GM23338 (cell line): ENCODE measurements around the gene FAM13B. TPM values are rescaled to one million over a fixed set of nuclear protein-coding genes. Genes with fewer than 3 reads are reported as not detected.

Experiments used
- ATAC-seq: fragments of 200-7000 bp; cut with Tn5 transposase; 3 replicates; pipeline ENCODE4 v1.9.1; 2020
- DNase-seq: peaks from one replicate; pipeline ENCODE4 v3.0.0-alpha.2; 2015; ENCODE audit warnings: low spot score
- H2AFZ ChIP-seq: fragments of 200-600 bp; sonication (generic); 2 replicates; pipeline ENCODE4 v1.8.0; 2016; ENCODE audit warnings: antibody characterized with exemption, mild to moderate bottlenecking, moderate library complexity
- H3F3A ChIP-seq: fragments of 200-600 bp; sonication (generic); replicated peaks from 2 replicates; pipeline ENCODE4 v1.8.0; 2017; ENCODE audit warnings: antibody characterized with exemption, mixed run types, low read depth
- H3K27ac ChIP-seq: fragments of 200-600 bp; sonication (generic); 2 replicates; pipeline ENCODE4 v1.6.1; 2016; ENCODE audit warnings: low read depth
- H3K27me3 ChIP-seq: fragments of 200-600 bp; sonication (generic); 2 replicates; pipeline ENCODE4 v1.8.0; 2016; ENCODE audit warnings: mild to moderate bottlenecking, mixed run types, moderate library complexity; ENCODE audit not compliant: insufficient read depth
- H3K36me3 ChIP-seq: fragments of 200-600 bp; sonication (generic); 2 replicates; pipeline ENCODE4 v1.8.0; 2016; ENCODE audit warnings: mild to moderate bottlenecking; ENCODE audit not compliant: insufficient read depth
- H3K4me1 ChIP-seq: fragments of 200-600 bp; sonication (generic); 2 replicates; pipeline ENCODE4 v1.8.0; 2016; ENCODE audit warnings: mild to moderate bottlenecking, moderate library complexity; ENCODE audit not compliant: insufficient read depth
- H3K4me2 ChIP-seq: fragments of 200-600 bp; sonication (generic); 2 replicates; pipeline ENCODE4 v1.7.1; 2017; ENCODE audit warnings: mixed run types
- H3K4me3 ChIP-seq: fragments of 200-600 bp; sonication (generic); 2 replicates; pipeline ENCODE4 v1.6.1; 2016; ENCODE audit warnings: mixed run types
- H3K79me2 ChIP-seq: fragments of 200-600 bp; sonication (generic); replicated peaks from 2 replicates; pipeline ENCODE4 v1.8.0; 2017; ENCODE audit warnings: mild to moderate bottlenecking; ENCODE audit not compliant: insufficient read depth
- H3K9me2 ChIP-seq: fragments of 200-600 bp; sonication (generic); 2 replicates; pipeline ENCODE4 v1.8.0; 2017; ENCODE audit not compliant: insufficient read depth
- H4K20me1 ChIP-seq: fragments of 200-600 bp; sonication (generic); replicated peaks from 2 replicates; pipeline ENCODE4 v1.8.0; 2017; ENCODE audit warnings: mild to moderate bottlenecking; ENCODE audit not compliant: insufficient read depth
- H3K27ac Mint-ChIP-seq: 2 replicates; pipeline ENCODE4 v1.8.0; 2020; ENCODE audit warnings: inconsistent platforms, mild to moderate bottlenecking, moderate library complexity, mixed read lengths
- H3K27me3 Mint-ChIP-seq: 3 replicates; pipeline ENCODE4 v1.8.0; 2022; ENCODE audit warnings: low read depth, mild to moderate bottlenecking, moderate library complexity, mixed read lengths, inconsistent platforms; ENCODE audit not compliant: insufficient read depth, poor library complexity
- H3K36me3 Mint-ChIP-seq: 3 replicates; pipeline ENCODE4 v1.8.0; 2021; ENCODE audit warnings: low read depth, mild to moderate bottlenecking, inconsistent platforms, moderate library complexity, mixed read lengths
- H3K4me1 Mint-ChIP-seq: 3 replicates; pipeline ENCODE4 v1.8.0; 2020; ENCODE audit warnings: mild to moderate bottlenecking, inconsistent platforms, mixed read lengths
- H3K4me3 Mint-ChIP-seq: 3 replicates; pipeline ENCODE4 v1.8.0; 2021; ENCODE audit warnings: moderate library complexity, mild to moderate bottlenecking, inconsistent platforms, mixed read lengths
- H3K9me3 Mint-ChIP-seq: 3 replicates; pipeline ENCODE4 v1.8.0; 2020; ENCODE audit warnings: moderate library complexity, mild to moderate bottlenecking, inconsistent platforms, mixed read lengths
- CREB1 ChIP-seq: fragments of 250-450 bp; sonication (Bioruptor Pico); IDR thresholded peaks from 2 replicates; pipeline ENCODE4 v1.5.0; 2020; ENCODE audit warnings: low read depth, mild to moderate bottlenecking, moderate library complexity
- EZH2 ChIP-seq: fragments of 200-600 bp; sonication (generic); IDR thresholded peaks from one replicate; pipeline ENCODE4 v1.8.0; 2017; ENCODE audit warnings: antibody characterized with exemption, mild to moderate bottlenecking, low read depth; ENCODE audit not compliant: unreplicated experiment
- EZH2phosphoT487 ChIP-seq: fragments of 200-600 bp; sonication (generic); IDR thresholded peaks from one replicate; pipeline ENCODE4 v1.8.1; 2018; ENCODE audit warnings: antibody characterized with exemption; ENCODE audit not compliant: unreplicated experiment
- JUNB ChIP-seq: IDR thresholded peaks from one replicate; pipeline ENCODE4 v1.6.1; 2016; ENCODE audit warnings: antibody characterized with exemption; ENCODE audit not compliant: unreplicated experiment
- NANOG ChIP-seq: IDR thresholded peaks from 2 replicates; pipeline ENCODE4 v1.6.1; 2016; ENCODE audit warnings: antibody characterized with exemption, borderline replicate concordance
- POLR2AphosphoS5 ChIP-seq: IDR thresholded peaks from 2 replicates; pipeline ENCODE4 v1.6.1; 2016; ENCODE audit warnings: antibody characterized with exemption, low read depth
- STAT1 ChIP-seq: IDR thresholded peaks from one replicate; pipeline ENCODE4 v1.6.1; 2016; ENCODE audit warnings: antibody characterized with exemption; ENCODE audit not compliant: unreplicated experiment
- ZNF114 ChIP-seq: fragments of 250-450 bp; sonication (Bioruptor Pico); IDR thresholded peaks from 2 replicates; pipeline ENCODE4 v1.5.0; 2020; ENCODE audit warnings: mild to moderate bottlenecking, moderate library complexity
- ZNF331 ChIP-seq: fragments of 250-450 bp; sonication (Bioruptor Pico); IDR thresholded peaks from 2 replicates; pipeline ENCODE4 v1.5.0; 2020; ENCODE audit warnings: low read depth, mild to moderate bottlenecking, moderate library complexity
- polyA plus RNA-seq: library from polyadenylated mRNA; unstranded; fragments of >200 nt; fragmentation: Nextera tagmentation; extraction: Ambion mirVana; gene quantifications from 2 replicates; pipeline ENCODE4 v1.2.1, GENCODE V29; 2016
- total RNA-seq: library from RNA; depleted of rRNA; stranded (reverse); fragments of >200 nt; shearing (Covaris generic); gene quantifications from 2 replicates; pipeline ENCODE4 v1.2.3, GENCODE V29; 2014
- TF ChIP-seq, protein P1 (sequence below): IDR thresholded peaks from one replicate; pipeline ENCODE4 v1.6.1; 2018; ENCODE audit warnings: antibody characterized with exemption; ENCODE audit not compliant: unreplicated experiment
- TF ChIP-seq, protein P2 (sequence below), 2 experiments: fragments of 200-600 bp in 1 of 2; sonication (generic) in 1 of 2; conservative IDR thresholded peaks; 2 replicates each; pipeline versions ENCODE4 v1.5.1 to v1.6.1; 2016 to 2017; ENCODE audit warnings: antibody characterized with exemption in 2 of 2, low read depth in 2 of 2, mild to moderate bottlenecking in 2 of 2, moderate library complexity in 1 of 2
- TF ChIP-seq, protein P3 (sequence below): fragments of 250-450 bp; sonication (Bioruptor Pico); IDR thresholded peaks from 2 replicates; pipeline ENCODE4 v1.5.0; 2020; ENCODE audit warnings: mild to moderate bottlenecking, moderate library complexity
- TF ChIP-seq, protein P4 (sequence below): IDR thresholded peaks from 2 replicates; pipeline ENCODE4 v1.6.1; 2016; ENCODE audit warnings: antibody characterized with exemption

The FAM13B gene
- total and polyA plus RNA-seq, 2 experiments from 2014 or later = 12.9 to 30.2 TPM

DNA sequence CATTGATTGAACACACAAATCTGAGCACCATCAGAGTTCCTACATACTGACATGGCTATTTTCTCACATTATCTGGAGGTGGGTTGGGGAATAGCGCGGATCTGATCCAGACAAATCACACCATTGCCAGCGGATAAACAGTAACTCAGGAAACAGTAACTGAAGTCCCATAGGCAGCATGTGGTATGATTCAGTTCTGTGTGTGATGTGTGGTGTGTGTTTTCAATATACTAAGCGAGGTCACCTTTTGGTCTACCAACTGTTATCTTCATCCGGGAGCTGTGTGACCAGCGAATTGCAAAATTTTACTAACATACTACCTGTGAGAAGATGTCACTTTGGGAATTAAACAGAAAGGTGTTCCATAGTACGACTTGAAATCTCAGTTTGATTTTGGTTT is 93.5 kb downstream of the FAM13B start:
- no peak overlapping the region for H3K27ac ChIP-seq
- Mint-ChIP-seq H3K9me3 (no peaks in the 10 kb centered on the region; the same call in 2 of the 3 replicates), H3K4me3 (no peak overlapping the region), H3K27ac (no peak overlapping the region), H3K36me3 (peaks cover 54% of the 10 kb centered on the region), H3K4me1 (no peaks in the 10 kb centered on the region), H3K27me3 (peaks cover 5% of the 10 kb centered on the region)
- no peaks in the 10 kb centered on the region for H3K4me1 ChIP-seq
- no peaks in the 10 kb centered on the region for H3K79me2 ChIP-seq
- no peaks in the 10 kb centered on the region for H3K27me3 ChIP-seq
- H3K9me2 ChIP-seq = peaks cover 3% of the 10 kb centered on the region; the same call in 1 of the 2 replicates
- H3K36me3 ChIP-seq = peaks cover 46% of the 10 kb centered on the region
- peaks cover 11% of the 10 kb centered on the region; the same call in 1 of the 2 replicates for H4K20me1 ChIP-seq
- DNase-seq (no peak), ATAC-seq (no peak)
- no peak overlapping the region for H2AFZ ChIP-seq
- TF ChIP-seq ZNF114 (CRISPR knock-in tag) = no peak
- TF ChIP-seq ZNF331 (CRISPR knock-in tag) = no peak
- TF ChIP-seq, protein P1, sequence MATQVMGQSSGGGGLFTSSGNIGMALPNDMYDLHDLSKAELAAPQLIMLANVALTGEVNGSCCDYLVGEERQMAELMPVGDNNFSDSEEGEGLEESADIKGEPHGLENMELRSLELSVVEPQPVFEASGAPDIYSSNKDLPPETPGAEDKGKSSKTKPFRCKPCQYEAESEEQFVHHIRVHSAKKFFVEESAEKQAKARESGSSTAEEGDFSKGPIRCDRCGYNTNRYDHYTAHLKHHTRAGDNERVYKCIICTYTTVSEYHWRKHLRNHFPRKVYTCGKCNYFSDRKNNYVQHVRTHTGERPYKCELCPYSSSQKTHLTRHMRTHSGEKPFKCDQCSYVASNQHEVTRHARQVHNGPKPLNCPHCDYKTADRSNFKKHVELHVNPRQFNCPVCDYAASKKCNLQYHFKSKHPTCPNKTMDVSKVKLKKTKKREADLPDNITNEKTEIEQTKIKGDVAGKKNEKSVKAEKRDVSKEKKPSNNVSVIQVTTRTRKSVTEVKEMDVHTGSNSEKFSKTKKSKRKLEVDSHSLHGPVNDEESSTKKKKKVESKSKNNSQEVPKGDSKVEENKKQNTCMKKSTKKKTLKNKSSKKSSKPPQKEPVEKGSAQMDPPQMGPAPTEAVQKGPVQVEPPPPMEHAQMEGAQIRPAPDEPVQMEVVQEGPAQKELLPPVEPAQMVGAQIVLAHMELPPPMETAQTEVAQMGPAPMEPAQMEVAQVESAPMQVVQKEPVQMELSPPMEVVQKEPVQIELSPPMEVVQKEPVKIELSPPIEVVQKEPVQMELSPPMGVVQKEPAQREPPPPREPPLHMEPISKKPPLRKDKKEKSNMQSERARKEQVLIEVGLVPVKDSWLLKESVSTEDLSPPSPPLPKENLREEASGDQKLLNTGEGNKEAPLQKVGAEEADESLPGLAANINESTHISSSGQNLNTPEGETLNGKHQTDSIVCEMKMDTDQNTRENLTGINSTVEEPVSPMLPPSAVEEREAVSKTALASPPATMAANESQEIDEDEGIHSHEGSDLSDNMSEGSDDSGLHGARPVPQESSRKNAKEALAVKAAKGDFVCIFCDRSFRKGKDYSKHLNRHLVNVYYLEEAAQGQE = no peak
- no peak for TF ChIP-seq EZH2phosphoT487
- no peak for TF ChIP-seq EZH2
- TF ChIP-seq, protein P2, sequence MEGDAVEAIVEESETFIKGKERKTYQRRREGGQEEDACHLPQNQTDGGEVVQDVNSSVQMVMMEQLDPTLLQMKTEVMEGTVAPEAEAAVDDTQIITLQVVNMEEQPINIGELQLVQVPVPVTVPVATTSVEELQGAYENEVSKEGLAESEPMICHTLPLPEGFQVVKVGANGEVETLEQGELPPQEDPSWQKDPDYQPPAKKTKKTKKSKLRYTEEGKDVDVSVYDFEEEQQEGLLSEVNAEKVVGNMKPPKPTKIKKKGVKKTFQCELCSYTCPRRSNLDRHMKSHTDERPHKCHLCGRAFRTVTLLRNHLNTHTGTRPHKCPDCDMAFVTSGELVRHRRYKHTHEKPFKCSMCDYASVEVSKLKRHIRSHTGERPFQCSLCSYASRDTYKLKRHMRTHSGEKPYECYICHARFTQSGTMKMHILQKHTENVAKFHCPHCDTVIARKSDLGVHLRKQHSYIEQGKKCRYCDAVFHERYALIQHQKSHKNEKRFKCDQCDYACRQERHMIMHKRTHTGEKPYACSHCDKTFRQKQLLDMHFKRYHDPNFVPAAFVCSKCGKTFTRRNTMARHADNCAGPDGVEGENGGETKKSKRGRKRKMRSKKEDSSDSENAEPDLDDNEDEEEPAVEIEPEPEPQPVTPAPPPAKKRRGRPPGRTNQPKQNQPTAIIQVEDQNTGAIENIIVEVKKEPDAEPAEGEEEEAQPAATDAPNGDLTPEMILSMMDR (conservative IDR thresholded peaks at IDR 0.05; ENCODE audit: low read depth in 2 of 2) = no peak
- TF ChIP-seq CREB1 (CRISPR knock-in tag) = no peak
- no peak for TF ChIP-seq STAT1
- TF ChIP-seq JUNB = no peak
- TF ChIP-seq NANOG = no peak
- TF ChIP-seq, protein P3, sequence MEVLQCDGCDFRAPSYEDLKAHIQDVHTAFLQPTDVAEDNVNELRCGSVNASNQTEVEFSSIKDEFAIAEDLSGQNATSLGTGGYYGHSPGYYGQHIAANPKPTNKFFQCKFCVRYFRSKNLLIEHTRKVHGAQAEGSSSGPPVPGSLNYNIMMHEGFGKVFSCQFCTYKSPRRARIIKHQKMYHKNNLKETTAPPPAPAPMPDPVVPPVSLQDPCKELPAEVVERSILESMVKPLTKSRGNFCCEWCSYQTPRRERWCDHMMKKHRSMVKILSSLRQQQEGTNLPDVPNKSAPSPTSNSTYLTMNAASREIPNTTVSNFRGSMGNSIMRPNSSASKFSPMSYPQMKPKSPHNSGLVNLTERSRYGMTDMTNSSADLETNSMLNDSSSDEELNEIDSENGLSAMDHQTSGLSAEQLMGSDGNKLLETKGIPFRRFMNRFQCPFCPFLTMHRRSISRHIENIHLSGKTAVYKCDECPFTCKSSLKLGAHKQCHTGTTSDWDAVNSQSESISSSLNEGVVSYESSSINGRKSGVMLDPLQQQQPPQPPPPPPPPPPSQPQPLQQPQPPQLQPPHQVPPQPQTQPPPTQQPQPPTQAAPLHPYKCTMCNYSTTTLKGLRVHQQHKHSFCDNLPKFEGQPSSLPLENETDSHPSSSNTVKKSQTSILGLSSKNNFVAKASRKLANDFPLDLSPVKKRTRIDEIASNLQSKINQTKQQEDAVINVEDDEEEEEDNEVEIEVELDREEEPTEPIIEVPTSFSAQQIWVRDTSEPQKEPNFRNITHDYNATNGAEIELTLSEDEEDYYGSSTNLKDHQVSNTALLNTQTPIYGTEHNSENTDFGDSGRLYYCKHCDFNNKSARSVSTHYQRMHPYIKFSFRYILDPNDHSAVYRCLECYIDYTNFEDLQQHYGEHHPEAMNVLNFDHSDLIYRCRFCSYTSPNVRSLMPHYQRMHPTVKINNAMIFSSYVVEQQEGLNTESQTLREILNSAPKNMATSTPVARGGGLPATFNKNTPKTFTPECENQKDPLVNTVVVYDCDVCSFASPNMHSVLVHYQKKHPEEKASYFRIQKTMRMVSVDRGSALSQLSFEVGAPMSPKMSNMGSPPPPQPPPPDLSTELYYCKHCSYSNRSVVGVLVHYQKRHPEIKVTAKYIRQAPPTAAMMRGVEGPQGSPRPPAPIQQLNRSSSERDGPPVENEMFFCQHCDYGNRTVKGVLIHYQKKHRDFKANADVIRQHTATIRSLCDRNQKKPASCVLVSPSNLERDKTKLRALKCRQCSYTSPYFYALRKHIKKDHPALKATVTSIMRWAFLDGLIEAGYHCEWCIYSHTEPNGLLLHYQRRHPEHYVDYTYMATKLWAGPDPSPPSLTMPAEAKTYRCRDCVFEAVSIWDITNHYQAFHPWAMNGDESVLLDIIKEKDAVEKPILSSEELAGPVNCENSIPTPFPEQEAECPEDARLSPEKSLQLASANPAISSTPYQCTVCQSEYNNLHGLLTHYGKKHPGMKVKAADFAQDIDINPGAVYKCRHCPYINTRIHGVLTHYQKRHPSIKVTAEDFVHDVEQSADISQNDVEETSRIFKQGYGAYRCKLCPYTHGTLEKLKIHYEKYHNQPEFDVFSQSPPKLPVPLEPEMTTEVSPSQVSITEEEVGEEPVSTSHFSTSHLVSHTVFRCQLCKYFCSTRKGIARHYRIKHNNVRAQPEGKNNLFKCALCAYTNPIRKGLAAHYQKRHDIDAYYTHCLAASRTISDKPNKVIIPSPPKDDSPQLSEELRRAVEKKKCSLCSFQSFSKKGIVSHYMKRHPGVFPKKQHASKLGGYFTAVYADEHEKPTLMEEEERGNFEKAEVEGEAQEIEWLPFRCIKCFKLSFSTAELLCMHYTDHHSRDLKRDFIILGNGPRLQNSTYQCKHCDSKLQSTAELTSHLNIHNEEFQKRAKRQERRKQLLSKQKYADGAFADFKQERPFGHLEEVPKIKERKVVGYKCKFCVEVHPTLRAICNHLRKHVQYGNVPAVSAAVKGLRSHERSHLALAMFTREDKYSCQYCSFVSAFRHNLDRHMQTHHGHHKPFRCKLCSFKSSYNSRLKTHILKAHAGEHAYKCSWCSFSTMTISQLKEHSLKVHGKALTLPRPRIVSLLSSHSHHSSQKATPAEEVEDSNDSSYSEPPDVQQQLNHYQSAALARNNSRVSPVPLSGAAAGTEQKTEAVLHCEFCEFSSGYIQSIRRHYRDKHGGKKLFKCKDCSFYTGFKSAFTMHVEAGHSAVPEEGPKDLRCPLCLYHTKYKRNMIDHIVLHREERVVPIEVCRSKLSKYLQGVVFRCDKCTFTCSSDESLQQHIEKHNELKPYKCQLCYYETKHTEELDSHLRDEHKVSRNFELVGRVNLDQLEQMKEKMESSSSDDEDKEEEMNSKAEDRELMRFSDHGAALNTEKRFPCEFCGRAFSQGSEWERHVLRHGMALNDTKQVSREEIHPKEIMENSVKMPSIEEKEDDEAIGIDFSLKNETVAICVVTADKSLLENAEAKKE (CRISPR knock-in tag) = no peak
- TF ChIP-seq, protein P4, sequence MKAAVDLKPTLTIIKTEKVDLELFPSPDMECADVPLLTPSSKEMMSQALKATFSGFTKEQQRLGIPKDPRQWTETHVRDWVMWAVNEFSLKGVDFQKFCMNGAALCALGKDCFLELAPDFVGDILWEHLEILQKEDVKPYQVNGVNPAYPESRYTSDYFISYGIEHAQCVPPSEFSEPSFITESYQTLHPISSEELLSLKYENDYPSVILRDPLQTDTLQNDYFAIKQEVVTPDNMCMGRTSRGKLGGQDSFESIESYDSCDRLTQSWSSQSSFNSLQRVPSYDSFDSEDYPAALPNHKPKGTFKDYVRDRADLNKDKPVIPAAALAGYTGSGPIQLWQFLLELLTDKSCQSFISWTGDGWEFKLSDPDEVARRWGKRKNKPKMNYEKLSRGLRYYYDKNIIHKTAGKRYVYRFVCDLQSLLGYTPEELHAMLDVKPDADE = no peak
- TF ChIP-seq POLR2AphosphoS5 = no peak
- H3F3A ChIP-seq = no peaks in the 10 kb centered on the region
- H3K4me2 ChIP-seq = no peak overlapping the region
- H3K4me3 ChIP-seq = no peak overlapping the region
